HG02571 (cell line): ENCODE measurements around the gene SPART.
"Not testable (repeated sequence)": the region's sequence is repeated elsewhere in the genome, so short reads cannot be mapped to it uniquely, and the experiment has no call there.

ENCODE experiments used
- ATAC-seq: cut with Tn5 transposase; IDR thresholded peaks from one replicate; pipeline ENCODE4 v1.9.1; 2021; ENCODE audit warnings: mild to moderate bottlenecking, moderate library complexity; ENCODE audit not compliant: unreplicated experiment

The SPART gene

GRCh38 chr13:36323951-36324566 lies 22.1 kb downstream of the SPART start:
- ATAC-seq, result no peak

- ATAC-seq, result no peak
These were observed 22.8 kb downstream of the SPART start for GRCh38 chr13:36323408-36323807.

- ATAC-seq, result not testable (repeated sequence)
These were observed 26.4 kb downstream of the SPART start for GRCh38 chr13:36319793-36320192.

- no peak for ATAC-seq
These were observed 32.9 kb downstream of the SPART start for GRCh38 chr13:36313047-36313969.

GRCh38 chr13:36310417-36311108 lies 35.6 kb downstream of the SPART start:
- ATAC-seq, result peak; percentile 48

- ATAC-seq, result no peak
These were observed 43.9 kb downstream of the SPART start for GRCh38 chr13:36302289-36302688.

- ATAC-seq, result not testable (repeated sequence)
These were observed 46.7 kb downstream of the SPART start for GRCh38 chr13:36299469-36299868.

GRCh38 chr13:36298535-36299068 lies 47.6 kb downstream of the SPART start:
- no peak for ATAC-seq

GRCh38 chr13:36297366-36298338 lies 48.5 kb downstream of the SPART start, which contains the start of gene CCDC169:
TSS of gene CCDC169 (minus strand) at chr13:36297814. CDS start at chr13:36297719, 95 bp downstream.
- ATAC-seq, result peak; percentile 67

GRCh38 chr13:36294096-36294495 lies 52.1 kb downstream of the SPART start:
- no peak for ATAC-seq

GRCh38 chr13:36293497-36293896 lies 52.7 kb downstream of the SPART start:
- ATAC-seq, result no peak

GRCh38 chr13:36288794-36289391 lies 57.3 kb downstream of the SPART start:
- ATAC-seq, result no peak

- ATAC-seq, result no peak
These were observed 60.2 kb downstream of the SPART start for GRCh38 chr13:36286006-36286405.

GRCh38 chr13:36282821-36283432 lies 63.3 kb downstream of the SPART start:
- no peak for ATAC-seq

GRCh38 chr13:36275190-36276002 lies 70.8 kb downstream of the SPART start:
- no peak for ATAC-seq

GRCh38 chr13:36273431-36273830 lies 72.8 kb downstream of the SPART start:
- ATAC-seq, result no peak

- ATAC-seq, result no peak
These were observed 84.2 kb downstream of the SPART start for GRCh38 chr13:36261976-36262375.

- ATAC-seq, result no peak
These were observed 85.2 kb downstream of the SPART start for GRCh38 chr13:36261011-36261410.
